Ascending aorta (tissue), 2 donors: ENCODE data around the gene S100A12. TPM values are rescaled to one million over a fixed set of nuclear protein-coding genes. Genes with fewer than 3 reads are reported as not detected.

Experiments used
- DNase-seq, 2 donors: peaks; one replicate each; pipeline ENCODE4 v3.0.0-alpha.2; 2019; ENCODE audit warnings: low spot score in 2 of 2
- H3K27ac ChIP-seq, 2 donors: fragments of 200-600 bp; sonication (generic); one replicate each; pipeline ENCODE4 v1.5.1; 2016 to 2017; ENCODE audit warnings: mild to moderate bottlenecking in 1 of 2
- H3K27me3 ChIP-seq: fragments of 200-600 bp; sonication (generic); one replicate; pipeline ENCODE4 v1.5.1; 2017
- H3K36me3 ChIP-seq, 2 donors: fragments of 200-600 bp; sonication (generic); one replicate each; pipeline ENCODE4 v1.5.1; 2016
- H3K4me1 ChIP-seq, 2 donors: fragments of 200-600 bp; sonication (generic); one replicate each; pipeline ENCODE4 v1.5.1; 2016 to 2017; ENCODE audit warnings: mild to moderate bottlenecking in 1 of 2
- H3K4me3 ChIP-seq, 2 donors: fragments of 200-600 bp; sonication (generic); one replicate each; pipeline ENCODE4 v1.5.1; 2016 to 2017; ENCODE audit warnings: mild to moderate bottlenecking in 1 of 2
- H3K9me3 ChIP-seq, 2 donors: fragments of 200-600 bp; sonication (generic); one replicate each; pipeline ENCODE4 v1.5.1; 2016
- intact Hi-C: fragments of 100-400 bp; cut with DNase I; formaldehyde crosslinking; loops from one replicate; pipeline ENCODE4 v1.15.1; 2023
- total RNA-seq: library from RNA; depleted of rRNA; stranded (reverse); fragments of >200 nt; gene quantifications from one replicate; pipeline ENCODE4 v1.1.0, GENCODE V29; 2016
- TF ChIP-seq, protein P1 (sequence below), 3 experiments: fragments of 200-600 bp in 2 of 3; fragments of 450-650 bp in 1 of 3; sonication (generic) in 2 of 3; IDR thresholded peaks; one replicate each; pipeline ENCODE4 v1.5.1; 2016 to 2019; ENCODE audit warnings: antibody characterized with exemption in 3 of 3, mild to moderate bottlenecking in 1 of 3, moderate library complexity in 1 of 3

The S100A12 gene
- total RNA-seq, 1 donor from 2014 or later, result not detected

DNA sequence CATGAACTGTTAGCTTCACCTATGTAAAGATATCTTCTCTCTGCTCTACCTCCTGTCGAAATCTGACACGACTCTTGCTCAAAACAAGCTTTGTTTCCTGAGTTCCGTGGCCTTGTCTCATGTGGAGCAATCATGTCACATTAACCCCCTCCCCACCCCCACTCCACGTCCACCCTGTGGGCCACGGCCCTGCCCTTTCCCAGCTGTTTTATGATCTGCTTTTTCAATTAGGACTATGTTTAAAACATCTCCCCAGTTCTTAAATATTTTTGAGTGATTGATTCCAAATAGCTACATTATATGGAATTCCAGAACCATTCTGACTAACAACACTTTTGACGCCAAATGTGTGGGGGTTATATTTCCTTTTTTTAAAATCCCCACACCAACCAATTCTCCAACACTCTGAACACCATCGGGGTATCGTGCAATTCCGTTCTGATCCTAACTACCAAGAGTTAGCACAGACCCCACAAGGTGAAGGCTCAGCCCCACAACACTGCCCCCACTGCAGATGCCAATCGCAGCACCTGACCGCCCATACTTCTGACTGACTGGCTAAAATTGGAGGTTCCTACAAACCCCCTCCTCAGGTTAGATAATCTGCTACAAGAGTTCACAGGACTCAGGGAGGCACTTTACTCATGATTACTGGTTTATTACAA lies 28.1 kb upstream of the S100A12 start:
- intact Hi-C loops, result no loop called here
- TF ChIP-seq, protein P1, sequence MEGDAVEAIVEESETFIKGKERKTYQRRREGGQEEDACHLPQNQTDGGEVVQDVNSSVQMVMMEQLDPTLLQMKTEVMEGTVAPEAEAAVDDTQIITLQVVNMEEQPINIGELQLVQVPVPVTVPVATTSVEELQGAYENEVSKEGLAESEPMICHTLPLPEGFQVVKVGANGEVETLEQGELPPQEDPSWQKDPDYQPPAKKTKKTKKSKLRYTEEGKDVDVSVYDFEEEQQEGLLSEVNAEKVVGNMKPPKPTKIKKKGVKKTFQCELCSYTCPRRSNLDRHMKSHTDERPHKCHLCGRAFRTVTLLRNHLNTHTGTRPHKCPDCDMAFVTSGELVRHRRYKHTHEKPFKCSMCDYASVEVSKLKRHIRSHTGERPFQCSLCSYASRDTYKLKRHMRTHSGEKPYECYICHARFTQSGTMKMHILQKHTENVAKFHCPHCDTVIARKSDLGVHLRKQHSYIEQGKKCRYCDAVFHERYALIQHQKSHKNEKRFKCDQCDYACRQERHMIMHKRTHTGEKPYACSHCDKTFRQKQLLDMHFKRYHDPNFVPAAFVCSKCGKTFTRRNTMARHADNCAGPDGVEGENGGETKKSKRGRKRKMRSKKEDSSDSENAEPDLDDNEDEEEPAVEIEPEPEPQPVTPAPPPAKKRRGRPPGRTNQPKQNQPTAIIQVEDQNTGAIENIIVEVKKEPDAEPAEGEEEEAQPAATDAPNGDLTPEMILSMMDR (IDR thresholded peaks at IDR 0.05), result no peak
- H3K4me1 ChIP-seq, result no peaks in the 10 kb centered on the region

DNA sequence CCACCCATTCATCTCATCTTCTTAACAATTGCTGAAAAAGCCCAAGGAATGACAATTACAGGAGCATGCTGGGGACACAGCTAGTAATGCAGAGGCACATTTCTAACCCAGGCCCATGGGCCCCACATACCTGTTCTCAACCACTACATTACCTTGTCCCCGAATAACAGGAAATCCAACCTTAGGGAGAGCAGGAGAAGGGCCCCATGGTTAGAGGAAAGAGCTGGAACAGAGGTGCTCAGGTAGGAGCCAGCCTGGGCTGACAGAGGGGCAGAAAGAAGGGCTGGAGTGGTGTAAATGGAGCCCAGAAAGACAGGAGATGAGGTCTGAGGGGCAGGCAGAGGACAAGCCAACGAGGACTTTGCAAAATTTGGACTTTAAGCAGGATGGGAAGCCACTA lies 26.8 kb upstream of the S100A12 start:
- intact Hi-C loops, result no loop called here
- Histone ChIP-seq H3K4me3 (no peak overlapping the region), H3K27me3 (no peaks in the 10 kb centered on the region), H3K4me1 (no peaks in the 10 kb centered on the region), H3K9me3 (no peaks in the 10 kb centered on the region), H3K27ac (no peak overlapping the region), H3K36me3 (no peaks in the 10 kb centered on the region)
- TF ChIP-seq, protein P1 (IDR thresholded peaks at IDR 0.05), result no peak
- no peak for DNase-seq

More for the DNA sequence above, 28.1 kb upstream of the S100A12 start:
- H3K36me3 ChIP-seq, result no peaks in the 10 kb centered on the region
- H3K27me3 ChIP-seq, result no peaks in the 10 kb centered on the region
- no peak for DNase-seq
- no peak overlapping the region for H3K4me3 ChIP-seq
- H3K27ac ChIP-seq, result no peak overlapping the region
- no peaks in the 10 kb centered on the region for H3K9me3 ChIP-seq

DNA sequence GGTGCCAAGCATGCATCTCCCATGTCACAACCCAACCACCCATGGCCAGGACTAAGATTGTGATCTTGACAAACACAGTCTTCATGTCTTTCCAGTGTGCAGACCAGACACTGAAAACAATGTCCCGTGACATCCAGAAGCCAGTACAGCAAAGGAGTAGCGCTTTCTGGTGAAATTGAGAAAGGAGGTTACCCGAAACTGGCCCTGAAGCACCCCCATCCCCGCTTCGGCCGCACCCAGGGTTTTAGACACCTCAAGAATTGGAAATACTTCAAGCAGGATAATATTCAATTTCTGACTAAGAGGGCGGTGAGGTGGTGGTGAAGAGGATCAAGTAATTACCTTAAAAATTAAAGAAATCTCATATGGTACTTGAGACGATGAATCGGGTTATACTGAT lies 26.0 kb upstream of the S100A12 start:
- no peaks in the 10 kb centered on the region for H3K4me1 ChIP-seq
- H3K36me3 ChIP-seq, result no peaks in the 10 kb centered on the region
- DNase-seq, result no peak
- no peaks in the 10 kb centered on the region for H3K27me3 ChIP-seq
- TF ChIP-seq, protein P1 (IDR thresholded peaks at IDR 0.05), result no peak
- H3K9me3 ChIP-seq, result no peaks in the 10 kb centered on the region
- H3K4me3 ChIP-seq, result no peak overlapping the region
- intact Hi-C loops, result no loop called here
- H3K27ac ChIP-seq, result no peak overlapping the region

DNA sequence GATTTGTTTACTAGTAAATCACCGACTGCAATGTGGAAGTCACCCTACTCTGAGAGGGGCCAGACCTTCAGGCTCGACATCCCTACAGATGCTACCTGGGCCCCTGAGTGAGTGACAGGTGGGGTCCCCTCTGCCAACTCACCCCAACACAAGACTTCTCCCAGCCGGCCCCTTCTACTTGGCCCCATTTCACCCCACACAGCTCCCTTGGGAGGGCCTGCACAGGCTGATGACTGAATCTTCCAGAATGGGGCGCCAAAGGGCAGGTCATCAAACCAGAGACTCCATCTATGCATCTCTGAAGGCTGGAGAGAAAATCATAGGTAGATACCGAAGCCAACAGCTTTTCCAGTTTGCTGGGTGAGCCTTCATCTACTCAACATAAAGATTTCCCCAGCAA lies 24.8 kb upstream of the S100A12 start:
- TF ChIP-seq, protein P1 (IDR thresholded peaks at IDR 0.05), result peak in 1 of 3 experiments; percentile 8
- H3K4me1 ChIP-seq, result no peaks in the 10 kb centered on the region
- H3K4me3 ChIP-seq, result no peak overlapping the region
- intact Hi-C loops, result no loop called here
- DNase-seq, result no peak
- H3K27me3 ChIP-seq, result no peaks in the 10 kb centered on the region
- H3K27ac ChIP-seq, result no peak overlapping the region
- H3K36me3 ChIP-seq, result no peaks in the 10 kb centered on the region
- no peaks in the 10 kb centered on the region for H3K9me3 ChIP-seq

DNA sequence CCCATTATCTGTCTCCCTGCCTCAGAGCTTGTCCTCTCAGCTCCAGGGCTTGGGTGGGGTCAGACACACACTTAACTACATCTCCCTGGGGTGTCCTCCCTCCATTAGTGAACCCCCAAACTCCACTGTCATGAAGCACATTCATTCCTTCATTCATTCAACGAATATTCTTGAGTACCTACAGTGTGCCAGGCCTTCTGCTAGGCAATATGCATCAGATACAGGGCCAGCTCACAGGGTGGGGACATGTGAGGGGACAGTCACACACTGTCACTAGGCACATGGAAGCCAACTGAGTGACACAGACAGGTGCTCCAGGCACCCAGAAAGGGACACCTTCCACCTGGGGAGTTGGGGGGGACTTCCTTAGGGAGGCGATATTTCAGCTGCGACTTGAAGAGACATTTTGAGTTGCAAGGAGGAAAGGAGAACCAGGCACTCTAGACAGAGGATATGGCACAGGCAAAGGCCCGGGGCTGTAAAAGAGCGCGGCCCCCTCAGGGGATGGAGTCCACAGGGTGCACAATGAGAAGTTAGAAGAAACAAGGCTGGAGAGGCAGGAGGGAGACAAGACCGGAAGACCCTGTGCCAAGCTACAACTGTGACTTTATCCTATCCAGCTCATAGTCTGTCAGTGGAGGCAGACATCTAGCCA lies 24.1 kb upstream of the S100A12 start:
- Histone ChIP-seq H3K4me1 (no peaks in the 10 kb centered on the region), H3K36me3 (no peaks in the 10 kb centered on the region), H3K27ac (no peak overlapping the region), H3K27me3 (no peaks in the 10 kb centered on the region), H3K9me3 (no peaks in the 10 kb centered on the region), H3K4me3 (no peak overlapping the region)
- TF ChIP-seq, protein P1 (IDR thresholded peaks at IDR 0.05), result no peak
- DNase-seq, result no peak
- intact Hi-C loops, result no loop called here
